Kidney (tissue), 14 donors: Measurements from ENCODE around the gene GJA4. TPM values are rescaled to one million over a fixed set of nuclear protein-coding genes. Genes with fewer than 3 reads are reported as not detected.

Experiments
- DNase-seq, 5 donors: peaks; one replicate each; pipeline ENCODE4 v3.0.0-alpha.2; 2013 to 2020
- FAIRE-seq: peaks from 2 replicates; lab custom pipeline; 2012; peaks lifted over from hg19 to GRCh38; lab: Jason Lieb, UNC
- H3K27ac ChIP-seq, 2 donors: one replicate each; pipeline ENCODE4 v1.7.0; 2013; ENCODE audit warnings: low read depth in 2 of 2, low read length in 2 of 2, inconsistent platforms in 1 of 2
- H3K27me3 ChIP-seq: one replicate; pipeline ENCODE4 v1.7.1; 2013; ENCODE audit warnings: low read length, inconsistent platforms; ENCODE audit not compliant: control insufficient read depth, insufficient read depth
- H3K36me3 ChIP-seq, 3 donors: one replicate each; pipeline versions ENCODE4 v1.7.0 to v1.7.1; 2013; ENCODE audit warnings: low read length in 3 of 3, control low read depth in 1 of 3, inconsistent platforms in 1 of 3; ENCODE audit not compliant: insufficient read depth in 3 of 3, control insufficient read depth in 2 of 3
- H3K4me1 ChIP-seq, 3 donors: one replicate each; pipeline versions ENCODE4 v1.7.0 to v1.7.1; 2013; ENCODE audit warnings: low read length in 3 of 3, inconsistent platforms in 1 of 3, low read depth in 1 of 3; ENCODE audit not compliant: control insufficient read depth in 2 of 3, insufficient read depth in 2 of 3
- H3K4me3 ChIP-seq, 3 donors: one replicate each; pipeline versions ENCODE4 v1.7.0 to v1.8.1; 2013; ENCODE audit warnings: low read length in 3 of 3, control low read depth in 1 of 3, inconsistent platforms in 1 of 3
- H3K9ac ChIP-seq, 3 donors: one replicate each; pipeline versions ENCODE4 v1.7.0 to v1.7.1; 2013; ENCODE audit warnings: low read length in 3 of 3, control low read depth in 1 of 3, inconsistent platforms in 1 of 3
- H3K9me3 ChIP-seq, 3 donors: one replicate each; pipeline versions ENCODE4 v1.7.0 to v1.7.1; 2013; ENCODE audit warnings: low read length in 3 of 3, control low read depth in 1 of 3, inconsistent platforms in 1 of 3; ENCODE audit not compliant: control insufficient read depth in 2 of 3, insufficient read depth in 1 of 3
- intact Hi-C: fragments of 100-400 bp; cut with DNase I; formaldehyde crosslinking; loops from one replicate; pipeline ENCODE4 v1.11.1; 2022
- polyA plus RNA-seq: library from polyadenylated mRNA; stranded (reverse); fragments of 350-450 nt; fragmentation: Illumina TruSeq; extraction: RNeasy Lipid Tissue Mini Kit (QIAGEN cat#74804); gene quantifications from one replicate; pipeline ENCODE4 v1.2.3, GENCODE V29; 2014; ENCODE audit warnings: low read depth, low replicate concordance; ENCODE audit not compliant: insufficient read depth
- total RNA-seq: library from RNA; stranded (reverse); fragmentation: NEBNext Ultra II Directional; extraction: Animal tissue kit (Norgen Biotek cat#: 25700); gene quantifications from one replicate; pipeline ENCODE4 v1.2.1, GENCODE V29; 2021
- TF ChIP-seq, protein P1 (sequence below): IDR thresholded peaks from 3 replicates; pipeline ENCODE4 v1.5.1; 2012; ENCODE audit warnings: mild to moderate bottlenecking, moderate library complexity, borderline replicate concordance; ENCODE audit not compliant: insufficient read depth; ENCODE audit errors: extremely low read depth
- donor health status: control.
- donor health status: control.
- donor health status: control.
- donor health status: control.
- donor health status: control.
- donor health status: DM: yes; HTN: yes; CAD: no.
- donor health status: Normal renal cell carcinoma (clear cell type).

GJA4 gene
- total and polyA plus RNA-seq, 2 donors from 2014 or later = 15.6 to 31.9 TPM

DNA sequence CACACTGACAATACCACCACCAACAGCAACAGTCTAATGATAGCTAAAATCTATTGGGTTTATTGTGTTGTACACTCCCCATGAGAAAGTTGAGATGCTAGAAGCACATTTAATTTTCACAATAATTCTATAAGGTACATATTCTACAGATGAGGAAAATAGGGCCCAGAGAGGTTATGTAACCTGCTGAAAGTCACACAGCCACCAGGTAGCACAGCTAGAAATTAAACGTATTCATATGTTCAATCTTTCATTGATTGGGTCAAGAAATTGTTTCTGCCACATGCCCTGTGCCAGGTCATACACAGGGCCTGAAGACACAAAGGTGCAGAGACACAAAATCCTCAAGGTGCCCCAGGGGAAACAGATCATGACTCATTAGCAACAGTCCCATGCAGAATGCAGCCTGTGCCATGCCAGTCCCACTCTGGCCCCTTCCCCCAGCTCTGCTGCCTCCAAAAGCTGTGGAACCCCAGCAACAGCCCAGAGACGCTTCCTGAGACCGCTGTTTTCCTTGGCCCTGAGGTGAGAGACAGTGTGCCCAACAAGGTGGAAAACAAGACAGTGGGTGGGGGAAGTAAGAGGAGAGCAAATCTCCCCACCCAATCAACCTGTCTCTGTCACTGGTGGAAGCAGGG lies 32.1 kb downstream of the GJA4 start:
- no peaks in the 10 kb centered on the region for H3K36me3 ChIP-seq
- no peak overlapping the region for H3K27ac ChIP-seq
- FAIRE-seq (no peak), DNase-seq (no peak)
- intact Hi-C loops = no loop called here
- H3K27me3 ChIP-seq = no peaks in the 10 kb centered on the region
- no peaks in the 10 kb centered on the region for H3K9me3 ChIP-seq
- no peak overlapping the region for H3K9ac ChIP-seq
- peaks cover 0 to 2% (median 0%) of the 10 kb centered on the region in 3 donors for H3K4me1 ChIP-seq
- TF ChIP-seq, protein P1, sequence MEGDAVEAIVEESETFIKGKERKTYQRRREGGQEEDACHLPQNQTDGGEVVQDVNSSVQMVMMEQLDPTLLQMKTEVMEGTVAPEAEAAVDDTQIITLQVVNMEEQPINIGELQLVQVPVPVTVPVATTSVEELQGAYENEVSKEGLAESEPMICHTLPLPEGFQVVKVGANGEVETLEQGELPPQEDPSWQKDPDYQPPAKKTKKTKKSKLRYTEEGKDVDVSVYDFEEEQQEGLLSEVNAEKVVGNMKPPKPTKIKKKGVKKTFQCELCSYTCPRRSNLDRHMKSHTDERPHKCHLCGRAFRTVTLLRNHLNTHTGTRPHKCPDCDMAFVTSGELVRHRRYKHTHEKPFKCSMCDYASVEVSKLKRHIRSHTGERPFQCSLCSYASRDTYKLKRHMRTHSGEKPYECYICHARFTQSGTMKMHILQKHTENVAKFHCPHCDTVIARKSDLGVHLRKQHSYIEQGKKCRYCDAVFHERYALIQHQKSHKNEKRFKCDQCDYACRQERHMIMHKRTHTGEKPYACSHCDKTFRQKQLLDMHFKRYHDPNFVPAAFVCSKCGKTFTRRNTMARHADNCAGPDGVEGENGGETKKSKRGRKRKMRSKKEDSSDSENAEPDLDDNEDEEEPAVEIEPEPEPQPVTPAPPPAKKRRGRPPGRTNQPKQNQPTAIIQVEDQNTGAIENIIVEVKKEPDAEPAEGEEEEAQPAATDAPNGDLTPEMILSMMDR = no peak
- H3K4me3 ChIP-seq = no peak overlapping the region

- TF ChIP-seq, protein P1 = no peak
- H3K27ac ChIP-seq = no peak overlapping the region
- no peaks in the 10 kb centered on the region for H3K9me3 ChIP-seq
- no peak overlapping the region for H3K9ac ChIP-seq
- H3K4me1 ChIP-seq = peaks cover 0 to 2% (median 0%) of the 10 kb centered on the region in 3 donors
- FAIRE-seq = no peak
- H3K4me3 ChIP-seq = no peak overlapping the region
- H3K36me3 ChIP-seq = no peaks in the 10 kb centered on the region
- H3K27me3 ChIP-seq = no peaks in the 10 kb centered on the region
- DNase-seq = no peak
- intact Hi-C loops = no loop called here
Measured at GRCh38 chr1:34825455-34826091, 32.8 kb downstream of the GJA4 start.

DNA sequence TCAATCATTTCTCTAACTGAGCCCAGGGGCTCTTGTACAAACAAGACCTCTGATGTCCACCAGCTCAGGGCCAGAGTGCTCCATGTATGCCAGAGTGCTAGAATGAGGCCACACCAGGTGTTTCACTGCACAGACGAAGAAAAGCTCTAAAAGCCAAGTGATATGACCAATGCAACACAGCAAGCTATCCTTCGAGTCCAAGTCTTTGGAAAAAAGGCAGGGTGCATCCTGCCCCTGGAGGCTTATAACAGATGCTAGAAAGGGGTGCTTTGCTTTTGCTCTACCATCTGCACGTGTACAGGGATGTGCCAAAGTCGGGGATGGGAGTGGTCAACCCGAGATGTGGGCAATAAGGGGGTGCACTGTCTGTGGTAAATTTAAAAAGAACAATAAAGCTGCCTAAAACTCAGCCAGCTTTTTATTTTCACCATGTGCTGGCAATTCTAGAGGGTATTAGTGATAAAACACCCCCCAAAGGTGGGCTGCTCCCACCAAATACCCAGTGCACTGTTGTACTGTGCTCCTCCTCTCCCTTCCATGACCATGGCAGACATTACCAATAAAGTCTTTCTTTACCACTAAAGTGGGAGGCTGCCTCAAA lies 34.6 kb downstream of the GJA4 start:
- no peak for DNase-seq
- Histone ChIP-seq H3K27ac (no peak overlapping the region), H3K4me1 (peaks cover 0 to 3% (median 0%) of the 10 kb centered on the region in 3 donors), H3K27me3 (no peaks in the 10 kb centered on the region), H3K9me3 (no peaks in the 10 kb centered on the region), H3K36me3 (no peaks in the 10 kb centered on the region), H3K9ac (no peak overlapping the region), H3K4me3 (no peak overlapping the region)
- TF ChIP-seq, protein P1 = no peak
- intact Hi-C loops = no loop called here
- FAIRE-seq = no peak
